HG03066 (cell line): Measurements from ENCODE around the gene FBXO10.

ENCODE experiments used
- ATAC-seq: cut with Tn5 transposase; IDR thresholded peaks from one replicate; pipeline ENCODE4 v1.9.1; 2021; ENCODE audit warnings: low read depth; ENCODE audit not compliant: unreplicated experiment

Gene FBXO10

GRCh38 chr9:37593883-37594448 is 17.8 kb upstream of the FBXO10 start:
- ATAC-seq: no peak

GRCh38 chr9:37592108-37592951 is 16.1 kb upstream of the FBXO10 start, which contains the start of gene TOMM5:
TSS of gene TOMM5 (minus strand) at chr9:37592597. CDS start at chr9:37592532, 65 bp downstream.
- ATAC-seq: peak; percentile 77

- ATAC-seq: no peak
Measured at GRCh38 chr9:37587521-37587920, 11.3 kb upstream of the FBXO10 start.

- no peak for ATAC-seq
Measured at GRCh38 chr9:37583522-37584121, 7.4 kb upstream of the FBXO10 start.

- no peak for ATAC-seq
Measured at GRCh38 chr9:37582548-37583157, 6.5 kb upstream of the FBXO10 start.

GRCh38 chr9:37575511-37575914 is 667 bp downstream of the FBXO10 start:
- ATAC-seq: peak; percentile 48

GRCh38 chr9:37575001-37575400 is 1.2 kb downstream of the FBXO10 start:
- no peak for ATAC-seq

GRCh38 chr9:37574241-37574721 is 1.9 kb downstream of the FBXO10 start:
- ATAC-seq: no peak

GRCh38 chr9:37571282-37571681 is 4.9 kb downstream of the FBXO10 start:
- ATAC-seq: no peak

- ATAC-seq: no peak
Measured at GRCh38 chr9:37566716-37567115, 9.5 kb downstream of the FBXO10 start.

- peak; percentile 86 for ATAC-seq
Measured at GRCh38 chr9:37565661-37566618, 10.2 kb downstream of the FBXO10 start.

- no peak for ATAC-seq
Measured at GRCh38 chr9:37564916-37565315, 11.3 kb downstream of the FBXO10 start.

- no peak for ATAC-seq
Measured at GRCh38 chr9:37563806-37564513, 12.2 kb downstream of the FBXO10 start.

- no peak for ATAC-seq
Measured at GRCh38 chr9:37562826-37563225, 13.4 kb downstream of the FBXO10 start.

- no peak for ATAC-seq
Measured at GRCh38 chr9:37561682-37562081, 14.5 kb downstream of the FBXO10 start.

- ATAC-seq: no peak
Measured at GRCh38 chr9:37559855-37560592, 16.2 kb downstream of the FBXO10 start.

GRCh38 chr9:37559125-37559524 is 17.1 kb downstream of the FBXO10 start:
- no peak for ATAC-seq

- no peak for ATAC-seq
Measured at GRCh38 chr9:37555786-37556185, 20.4 kb downstream of the FBXO10 start.

GRCh38 chr9:37554318-37554717 is 21.9 kb downstream of the FBXO10 start:
- no peak for ATAC-seq
